Activated CD4-positive, alpha-beta T cell treated with anti-CD3 and anti-CD28 coated beads, Interleukin-2, amount 50 U/mL, for 4 hours (primary cell): ENCODE results near the gene PHOX2B.

Source experiments
- DNase-seq, 2 experiments: peaks; one replicate each; pipeline ENCODE4 v3.0.0-alpha.2; 2020

The PHOX2B gene

GRCh38 chr4:41748571-41749475 lies at the start of gene PHOX2B:
Gene PHOX2B (minus strand): TSS chr4:41748725. CDS start chr4:41748610, 115 bp downstream.
- DNase-seq = no peak

GRCh38 chr4:41797260-41797659 lies 48.7 kb upstream of the PHOX2B start:
- DNase-seq = no peak

GRCh38 chr4:41796545-41797210 lies 48.2 kb upstream of the PHOX2B start:
- no peak for DNase-seq

GRCh38 chr4:41795796-41796385 lies 47.4 kb upstream of the PHOX2B start:
- no peak for DNase-seq

- no peak for DNase-seq
These were observed 43.6 kb upstream of the PHOX2B start for GRCh38 chr4:41792166-41792565.

- no peak for DNase-seq
These were observed 43.0 kb upstream of the PHOX2B start for GRCh38 chr4:41791557-41791956.

GRCh38 chr4:41787931-41788330 lies 39.4 kb upstream of the PHOX2B start:
- DNase-seq = no peak

GRCh38 chr4:41785665-41786064 lies 37.1 kb upstream of the PHOX2B start:
- DNase-seq = no peak

- no peak for DNase-seq
These were observed 35.9 kb upstream of the PHOX2B start for GRCh38 chr4:41784191-41784979.

- DNase-seq = no peak
These were observed 27.9 kb upstream of the PHOX2B start for GRCh38 chr4:41776466-41776865.

- DNase-seq = no peak
These were observed 15.2 kb upstream of the PHOX2B start for GRCh38 chr4:41763729-41764128.

GRCh38 chr4:41758884-41759283 lies 10.4 kb upstream of the PHOX2B start:
- DNase-seq = no peak

GRCh38 chr4:41757521-41758156 lies 9.1 kb upstream of the PHOX2B start:
- DNase-seq = no peak

- DNase-seq = no peak
These were observed 5.4 kb upstream of the PHOX2B start for GRCh38 chr4:41753942-41754341.

GRCh38 chr4:41752081-41752836 lies 3.7 kb upstream of the PHOX2B start:
- no peak for DNase-seq

GRCh38 chr4:41751449-41752061 lies 3.0 kb upstream of the PHOX2B start:
- no peak for DNase-seq

- DNase-seq = no peak
These were observed 2.3 kb upstream of the PHOX2B start for GRCh38 chr4:41750626-41751448.

GRCh38 chr4:41750121-41750625 lies 1.6 kb upstream of the PHOX2B start:
- no peak for DNase-seq

GRCh38 chr4:41749631-41750039 lies 1.1 kb upstream of the PHOX2B start:
- no peak for DNase-seq

GRCh38 chr4:41748074-41748570 lies 403 bp downstream of the PHOX2B start:
- no peak for DNase-seq
